CD14-positive monocyte (primary cell): ENCODE measurements around the gene HIVEP3. TPM values are rescaled to one million over a fixed set of nuclear protein-coding genes. Genes with fewer than 3 reads are reported as not detected.

Experiments
- DNase-seq, 3 donors: peaks; one replicate each; pipeline ENCODE4 v3.0.0-alpha.2; 2011 to 2022
- H2AFZ ChIP-seq: 2 replicates; pipeline ENCODE4 v1.6.0; 2012; ENCODE audit warnings: mild to moderate bottlenecking, low read depth, low read length, inconsistent platforms; ENCODE audit not compliant: insufficient read depth, poor library complexity, severe bottlenecking
- H3K27ac ChIP-seq, 2 donors: 1 replicate in 1 of 2; 2 replicates in 1 of 2; pipeline ENCODE4 v1.5.1; 2012 to 2013; ENCODE audit warnings: low read length in 2 of 2, control low read depth in 1 of 2, inconsistent platforms in 1 of 2, low read depth in 1 of 2, mild to moderate bottlenecking in 1 of 2
- H3K27me3 ChIP-seq, 2 donors: one replicate each; pipeline versions ENCODE4 v1.6.0 to v1.6.1; 2011 to 2013; ENCODE audit warnings: low read length in 2 of 2; ENCODE audit not compliant: control insufficient read depth in 2 of 2, insufficient read depth in 2 of 2
- H3K36me3 ChIP-seq, 2 donors: replicated peaks in 1 of 2; 1 replicate in 1 of 2; 2 replicates in 1 of 2; pipeline versions ENCODE4 v1.5.1 to v1.6.1; 2012 to 2013; ENCODE audit warnings: low read length in 2 of 2, control low read depth in 1 of 2, inconsistent platforms in 1 of 2, mild to moderate bottlenecking in 1 of 2; ENCODE audit not compliant: insufficient read depth in 2 of 2, control insufficient read depth in 1 of 2
- H3K4me1 ChIP-seq, 2 donors: 1 replicate in 1 of 2; 2 replicates in 1 of 2; pipeline versions ENCODE4 v1.5.1 to v1.6.1; 2012 to 2013; ENCODE audit warnings: low read length in 2 of 2, control low read depth in 1 of 2, inconsistent platforms in 1 of 2, mild to moderate bottlenecking in 1 of 2, moderate library complexity in 1 of 2; ENCODE audit not compliant: insufficient read depth in 2 of 2, control insufficient read depth in 1 of 2
- H3K4me2 ChIP-seq: replicated peaks from 2 replicates; pipeline ENCODE3; 2012; ENCODE audit warnings: low read length, moderate library complexity, mild to moderate bottlenecking; ENCODE audit not compliant: poor library complexity, severe bottlenecking; ENCODE audit errors: extremely low read depth
- H3K4me3 ChIP-seq, 3 experiments: fragments of 200-600 bp in 1 of 3; sonication (generic) in 1 of 3; replicated peaks in 1 of 3; 1 replicate in 2 of 3; 2 replicates in 1 of 3; pipeline ENCODE4 v1.5.1; 2011 to 2013; ENCODE audit warnings: low read length in 3 of 3, mild to moderate bottlenecking in 3 of 3, control low read depth in 2 of 3, low read depth in 2 of 3, inconsistent platforms in 1 of 3, moderate library complexity in 1 of 3
- H3K79me2 ChIP-seq: 2 replicates; pipeline ENCODE4 v1.6.0; 2012; ENCODE audit warnings: mild to moderate bottlenecking, control low read depth, inconsistent platforms, low read length, moderate library complexity; ENCODE audit not compliant: insufficient read depth
- H3K9ac ChIP-seq: 2 replicates; pipeline ENCODE4 v1.6.0; 2017; ENCODE audit warnings: low read length, mild to moderate bottlenecking; ENCODE audit not compliant: insufficient read depth, poor library complexity, severe bottlenecking
- H3K9me3 ChIP-seq, 2 donors: replicated peaks in 1 of 2; 1 replicate in 1 of 2; 2 replicates in 1 of 2; pipeline versions ENCODE4 v1.5.1 to v1.6.1; 2012 to 2013; ENCODE audit warnings: low read length in 2 of 2, control low read depth in 1 of 2; ENCODE audit not compliant: control insufficient read depth in 1 of 2, insufficient read depth in 1 of 2
- H4K20me1 ChIP-seq: 2 replicates; pipeline ENCODE4 v1.6.0; 2012; ENCODE audit warnings: mild to moderate bottlenecking, low read length, control low read depth, moderate library complexity; ENCODE audit not compliant: insufficient read depth
- H3K27ac Mint-ChIP-seq, 7 donors: one replicate each; pipeline ENCODE4 v1.8.0; 2020; ENCODE audit warnings: mild to moderate bottlenecking in 7 of 7, mixed read lengths in 7 of 7, moderate library complexity in 6 of 7, inconsistent platforms in 2 of 7
- H3K27me3 Mint-ChIP-seq, 3 donors: one replicate each; pipeline ENCODE4 v1.8.0; 2021 to 2022; ENCODE audit warnings: low read depth in 3 of 3, mild to moderate bottlenecking in 3 of 3, mixed read lengths in 3 of 3, moderate library complexity in 3 of 3, inconsistent platforms in 1 of 3
- H3K36me3 Mint-ChIP-seq, 2 donors: one replicate each; pipeline ENCODE4 v1.8.0; 2020; ENCODE audit warnings: mixed read lengths in 2 of 2, inconsistent platforms in 1 of 2, mild to moderate bottlenecking in 1 of 2
- H3K4me1 Mint-ChIP-seq: one replicate; pipeline ENCODE4 v1.8.0; 2020; ENCODE audit warnings: mild to moderate bottlenecking, mixed read lengths
- H3K4me3 Mint-ChIP-seq, 2 donors: one replicate each; pipeline ENCODE4 v1.8.0; 2020; ENCODE audit warnings: mild to moderate bottlenecking in 2 of 2, mixed read lengths in 2 of 2, moderate library complexity in 1 of 2
- H3K9me3 Mint-ChIP-seq, 7 donors: one replicate each; pipeline ENCODE4 v1.8.0; 2020 to 2022; ENCODE audit warnings: mixed read lengths in 7 of 7, mild to moderate bottlenecking in 6 of 7, moderate library complexity in 6 of 7, inconsistent platforms in 2 of 7
- CTCF ChIP-seq: fragments of 200-600 bp; IDR thresholded peaks from one replicate; pipeline ENCODE4 v1.8.0; 2022; ENCODE audit warnings: antibody characterized with exemption, mild to moderate bottlenecking
- WGBS: methylation state at CpG from one replicate; pipeline ENCODE4 v1.1.5; 2013; ENCODE audit warnings: missing lambda C conversion rate; ENCODE audit not compliant: insufficient coverage; 5-methylcytosine and 5-hydroxymethylcytosine counted together
- intact Hi-C, 2 donors: fragments of 100-400 bp; cut with micrococcal nuclease; formaldehyde crosslinking; loops; one replicate each; pipeline versions ENCODE4 v1.15.0 to v1.15.1; 2023
- polyA plus RNA-seq, 3 donors: library from polyadenylated mRNA; depleted of rRNA in 1 of 3; unstranded in 2 of 3; stranded (reverse) in 1 of 3; fragments of 300-500 nt in 2 of 3; fragments of >200 nt in 1 of 3; fragmentation: Illumina TruSeq in 2 of 3; gene quantifications; 1 replicate in 2 of 3; 2 replicates in 1 of 3; pipeline ENCODE4 v1.2.3, GENCODE V29; 2012 to 2021

The HIVEP3 gene
- polyA plus RNA-seq, 3 donors, result 1.2 to 3.7 (median 1.8) TPM

- peak overlapping the region; percentile 72 for H3K9ac ChIP-seq
- peak overlapping the region in 3 of 7 donors; percentile 20 to 74 (median 63) for H3K27ac Mint-ChIP-seq
- H3K36me3 ChIP-seq, result no peaks in the 10 kb centered on the region
- DNase-seq, result no peak
- peaks cover 7 to 13% (median 11%) of the 10 kb centered on the region in 3 donors for H3K27me3 Mint-ChIP-seq
- H3K4me1 ChIP-seq, result peaks cover 74 to 80% of the 10 kb centered on the region in 2 donors
- no peaks in the 10 kb centered on the region for H3K27me3 ChIP-seq
- H3K4me1 Mint-ChIP-seq, result peaks cover 75% of the 10 kb centered on the region
- H3K4me3 ChIP-seq, result peak overlapping the region; percentile 43 to 76 (median 75)
- peaks cover 0 to 3% (median 0%) of the 10 kb centered on the region in 7 donors for H3K9me3 Mint-ChIP-seq
- peak overlapping the region; percentile 70 for H3K4me2 ChIP-seq
- peaks cover 19 to 22% of the 10 kb centered on the region in 2 donors for H3K36me3 Mint-ChIP-seq
- H3K9me3 ChIP-seq, result no peaks in the 10 kb centered on the region
- peak overlapping the region; percentile 93 to 96 for H3K4me3 Mint-ChIP-seq
- intact Hi-C loops, result loop anchor here (5.0 to 10.0 kb wide), 3 partner anchors 64 to 142 kb away; no protein-coding TSS in a partner anchor
- H2AFZ ChIP-seq, result peak overlapping the region; percentile 81
- 57% methylated on average over 3 of the region's 5 CpGs for WGBS
- peaks cover 24% of the 10 kb centered on the region for H4K20me1 ChIP-seq
- TF ChIP-seq CTCF, result no peak
- peaks cover 35% of the 10 kb centered on the region for H3K79me2 ChIP-seq
- H3K27ac ChIP-seq, result peak overlapping the region in 1 of 2 donors; percentile 69
Observed at GRCh38 chr1:41660570-41661427, 257.9 kb downstream of the HIVEP3 start.

GRCh38 chr1:41659903-41660302 is 258.8 kb downstream of the HIVEP3 start:
- H3K27me3 Mint-ChIP-seq, result peaks cover 7 to 13% (median 12%) of the 10 kb centered on the region in 3 donors
- Histone ChIP-seq H3K36me3 (no peaks in the 10 kb centered on the region), H3K27ac (no peak overlapping the region), H3K9me3 (no peaks in the 10 kb centered on the region), H3K9ac (no peak overlapping the region), H3K4me3 (peak overlapping the region in 1 of 3 experiments; percentile 75), H2AFZ (no peak overlapping the region), H3K4me2 (peak overlapping the region; percentile 70), H3K79me2 (peaks cover 43% of the 10 kb centered on the region), H3K4me1 (peaks cover 77 to 84% of the 10 kb centered on the region in 2 donors), H4K20me1 (peaks cover 33% of the 10 kb centered on the region), H3K27me3 (no peaks in the 10 kb centered on the region)
- WGBS, result 100% methylated on average over 3 of the region's 5 CpGs
- no peak for TF ChIP-seq CTCF
- peaks cover 78% of the 10 kb centered on the region for H3K4me1 Mint-ChIP-seq
- H3K36me3 Mint-ChIP-seq, result peaks cover 19 to 25% of the 10 kb centered on the region in 2 donors
- intact Hi-C loops, result loop anchor here (5.0 to 10.0 kb wide), 3 partner anchors 65 to 142 kb away; no protein-coding TSS in a partner anchor
- no peak for DNase-seq
- peak overlapping the region; percentile 1 to 83 for H3K4me3 Mint-ChIP-seq
- H3K9me3 Mint-ChIP-seq, result peaks cover 0 to 3% (median 0%) of the 10 kb centered on the region in 7 donors
- H3K27ac Mint-ChIP-seq, result peak overlapping the region in 1 of 7 donors; percentile 4
